Lower lobe of right lung (tissue), 2 donors: ENCODE measurements around the gene AFAP1. TPM values are rescaled to one million over a fixed set of nuclear protein-coding genes. Genes with fewer than 3 reads are reported as not detected.
A peak's percentile ranks its signal among the peaks of the same experiment; 100 is the strongest.

Experiments
- ATAC-seq, 2 donors: fragments of 200-7000 bp; cut with Tn5 transposase; one replicate each; pipeline ENCODE4 v1.9.1; 2020 to 2022; ENCODE audit warnings: mild to moderate bottlenecking in 2 of 2, moderate library complexity in 2 of 2
- DNase-seq: peaks from one replicate; pipeline ENCODE4 v3.0.0-alpha.2; 2020
- H3K27ac ChIP-seq: fragments of 200-600 bp; one replicate; pipeline ENCODE4 v1.8.0; 2022
- H3K27me3 ChIP-seq: fragments of 200-600 bp; one replicate; pipeline ENCODE4 v1.8.0; 2022; ENCODE audit warnings: low read depth
- H3K36me3 ChIP-seq: fragments of 200-600 bp; one replicate; pipeline ENCODE4 v1.8.0; 2022; ENCODE audit warnings: mild to moderate bottlenecking
- H3K4me1 ChIP-seq: fragments of 200-600 bp; one replicate; pipeline ENCODE4 v1.8.0; 2022
- H3K4me3 ChIP-seq: fragments of 200-600 bp; one replicate; pipeline ENCODE4 v1.8.0; 2022; ENCODE audit warnings: mild to moderate bottlenecking
- H3K9me3 ChIP-seq: fragments of 200-600 bp; one replicate; pipeline ENCODE4 v1.8.0; 2022
- intact Hi-C: fragments of 100-400 bp; cut with DNase I; formaldehyde crosslinking; loops from one replicate; pipeline ENCODE4 v1.11.0; 2022
- total RNA-seq: library from RNA; stranded (reverse); fragmentation: NEBNext Ultra II Directional; extraction: Animal tissue kit (Norgen Biotek cat#: 25700); gene quantifications from one replicate; pipeline ENCODE4 v1.2.1, GENCODE V29; 2021
- TF ChIP-seq, protein P1 (sequence below): fragments of 200-600 bp; IDR thresholded peaks from one replicate; pipeline ENCODE4 v1.8.0; 2022; ENCODE audit warnings: antibody characterized with exemption, mild to moderate bottlenecking
- donor health status: DM: no; HTN: yes; CAD: no; lungs with severe emphysema.

The AFAP1 gene
- total RNA-seq, 1 donor from 2014 or later: 21.0 TPM

DNA sequence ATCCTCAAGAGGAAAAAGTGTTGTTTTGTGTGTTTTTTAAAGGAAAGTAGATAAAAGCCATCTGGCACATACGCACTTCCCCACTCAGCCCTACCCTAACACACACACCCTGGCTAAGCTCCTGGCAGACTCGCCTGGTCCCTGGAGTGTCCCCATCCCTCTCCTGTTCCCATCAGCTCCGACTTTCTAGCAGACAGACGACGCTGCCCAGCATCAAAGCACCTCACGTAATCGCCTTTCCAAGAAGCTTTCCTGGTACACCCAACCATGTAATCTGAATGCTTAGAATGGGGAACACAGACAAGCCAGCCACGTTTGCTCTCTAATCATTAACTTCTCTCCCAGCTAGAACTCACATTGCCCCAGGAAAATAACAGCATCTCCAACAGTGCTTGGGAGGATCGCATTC is 116.2 kb downstream of the AFAP1 start:
- peak; percentile 69 to 82 for ATAC-seq
- no peak for DNase-seq
- TF ChIP-seq, protein P1, sequence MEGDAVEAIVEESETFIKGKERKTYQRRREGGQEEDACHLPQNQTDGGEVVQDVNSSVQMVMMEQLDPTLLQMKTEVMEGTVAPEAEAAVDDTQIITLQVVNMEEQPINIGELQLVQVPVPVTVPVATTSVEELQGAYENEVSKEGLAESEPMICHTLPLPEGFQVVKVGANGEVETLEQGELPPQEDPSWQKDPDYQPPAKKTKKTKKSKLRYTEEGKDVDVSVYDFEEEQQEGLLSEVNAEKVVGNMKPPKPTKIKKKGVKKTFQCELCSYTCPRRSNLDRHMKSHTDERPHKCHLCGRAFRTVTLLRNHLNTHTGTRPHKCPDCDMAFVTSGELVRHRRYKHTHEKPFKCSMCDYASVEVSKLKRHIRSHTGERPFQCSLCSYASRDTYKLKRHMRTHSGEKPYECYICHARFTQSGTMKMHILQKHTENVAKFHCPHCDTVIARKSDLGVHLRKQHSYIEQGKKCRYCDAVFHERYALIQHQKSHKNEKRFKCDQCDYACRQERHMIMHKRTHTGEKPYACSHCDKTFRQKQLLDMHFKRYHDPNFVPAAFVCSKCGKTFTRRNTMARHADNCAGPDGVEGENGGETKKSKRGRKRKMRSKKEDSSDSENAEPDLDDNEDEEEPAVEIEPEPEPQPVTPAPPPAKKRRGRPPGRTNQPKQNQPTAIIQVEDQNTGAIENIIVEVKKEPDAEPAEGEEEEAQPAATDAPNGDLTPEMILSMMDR: no peak

DNA sequence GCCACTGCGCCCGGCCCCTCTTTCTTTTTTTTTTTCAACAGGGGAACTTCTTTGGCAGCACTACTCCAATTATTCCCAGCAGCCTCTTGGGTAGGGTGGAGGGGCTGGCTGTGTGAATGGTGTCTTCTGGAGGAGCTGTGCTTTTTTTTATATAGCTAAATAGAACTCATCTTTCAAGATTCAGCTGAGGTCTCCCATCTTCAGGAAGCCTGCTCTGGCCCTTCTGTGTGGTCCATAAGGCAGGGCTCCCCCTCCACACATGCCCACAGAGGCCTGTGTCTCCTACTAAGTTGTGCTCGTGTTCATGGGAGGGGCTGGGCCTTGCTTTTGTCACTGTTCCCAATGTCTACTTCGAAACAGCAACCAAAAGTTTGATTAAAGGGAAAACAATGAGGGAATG is 116.8 kb downstream of the AFAP1 start:
- ATAC-seq: peak in 1 of 2 donors; percentile 32
- TF ChIP-seq, protein P1: no peak
- H3K9me3 ChIP-seq: no peaks in the 10 kb centered on the region
- no peaks in the 10 kb centered on the region for H3K27me3 ChIP-seq
- peaks cover 7% of the 10 kb centered on the region for H3K36me3 ChIP-seq
- peaks cover 10% of the 10 kb centered on the region for H3K4me1 ChIP-seq
- no peak for DNase-seq
- intact Hi-C loops: no loop called here
- H3K27ac ChIP-seq: peak overlapping the region; percentile 34
- no peak overlapping the region for H3K4me3 ChIP-seq

More for the DNA sequence above, 116.2 kb downstream of the AFAP1 start:
- Histone ChIP-seq H3K4me1 (peaks cover 11% of the 10 kb centered on the region), H3K36me3 (peaks cover 3% of the 10 kb centered on the region), H3K4me3 (no peak overlapping the region), H3K27ac (peak overlapping the region; percentile 34), H3K27me3 (no peaks in the 10 kb centered on the region), H3K9me3 (no peaks in the 10 kb centered on the region)
- intact Hi-C loops: no loop called here

DNA sequence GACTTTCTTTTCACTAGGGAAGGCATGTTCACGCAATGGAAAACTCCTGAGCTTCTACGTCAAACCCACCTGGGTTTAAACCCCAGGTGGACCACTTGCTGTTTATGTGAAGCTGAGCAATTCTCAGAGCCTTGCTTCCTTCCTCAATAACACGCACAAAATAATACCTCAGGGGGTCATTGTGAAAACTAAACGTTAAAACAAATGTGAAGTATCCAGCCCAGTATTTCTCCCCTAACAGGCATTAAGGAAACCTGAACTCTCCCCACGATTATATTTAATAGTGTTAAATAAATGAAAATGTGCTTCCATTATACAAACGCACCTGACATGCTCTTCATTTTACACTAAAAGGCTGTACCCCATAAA is 117.5 kb downstream of the AFAP1 start:
- no peak overlapping the region for H3K27ac ChIP-seq
- DNase-seq: no peak
- TF ChIP-seq, protein P1: no peak
- H3K9me3 ChIP-seq: no peaks in the 10 kb centered on the region
- H3K4me3 ChIP-seq: no peak overlapping the region
- H3K4me1 ChIP-seq: peaks cover 6% of the 10 kb centered on the region
- ATAC-seq: no peak
- intact Hi-C loops: no loop called here
- peaks cover 14% of the 10 kb centered on the region for H3K36me3 ChIP-seq
- H3K27me3 ChIP-seq: no peaks in the 10 kb centered on the region

DNA sequence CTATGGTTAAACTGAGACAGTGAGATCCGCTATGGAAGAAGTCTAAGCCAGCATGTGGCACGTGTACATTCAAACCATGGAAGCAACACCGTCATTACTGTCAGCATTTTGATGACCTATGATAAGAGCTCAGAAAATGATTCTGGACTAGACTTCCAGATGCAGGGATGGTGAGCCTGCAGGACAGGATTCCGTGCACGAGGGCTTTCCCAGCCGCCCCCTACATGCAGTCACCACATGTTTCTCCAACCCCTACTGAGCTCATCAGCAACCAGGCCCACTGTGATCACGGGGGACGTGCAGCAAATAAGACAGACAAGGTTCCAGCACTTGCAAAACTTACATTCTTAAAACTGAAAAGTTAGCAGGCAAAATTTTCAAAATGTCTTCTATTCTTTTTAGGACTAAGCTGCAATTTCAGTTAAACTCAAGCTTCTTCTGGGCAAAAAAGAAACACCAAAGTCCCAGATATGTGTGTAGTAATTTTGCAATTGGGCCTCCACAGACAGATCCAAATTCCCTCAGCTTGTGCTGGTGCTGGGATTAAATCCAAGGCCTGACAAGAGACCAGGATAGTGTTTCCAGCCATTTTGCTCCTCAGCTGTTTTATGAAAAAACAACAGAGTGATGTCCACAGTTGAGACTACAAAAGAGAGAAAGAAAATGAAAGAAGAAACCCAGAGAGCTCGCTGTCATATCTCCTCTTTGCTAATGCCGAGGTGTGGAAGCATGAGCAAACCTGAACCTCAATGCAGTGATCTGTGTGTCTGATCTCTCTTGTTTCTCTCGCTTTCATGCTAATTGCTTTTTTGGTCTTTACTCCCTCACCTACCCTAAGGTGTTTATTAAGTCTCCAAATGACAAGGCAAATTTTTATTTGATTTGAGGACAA is 118.2 kb downstream of the AFAP1 start:
- intact Hi-C loops: no loop called here
- Histone ChIP-seq H3K27ac (no peak overlapping the region), H3K27me3 (no peaks in the 10 kb centered on the region), H3K9me3 (no peaks in the 10 kb centered on the region), H3K4me1 (peaks cover 6% of the 10 kb centered on the region), H3K36me3 (peaks cover 19% of the 10 kb centered on the region), H3K4me3 (no peak overlapping the region)
- TF ChIP-seq, protein P1: no peak
- DNase-seq: no peak
- no peak for ATAC-seq

DNA sequence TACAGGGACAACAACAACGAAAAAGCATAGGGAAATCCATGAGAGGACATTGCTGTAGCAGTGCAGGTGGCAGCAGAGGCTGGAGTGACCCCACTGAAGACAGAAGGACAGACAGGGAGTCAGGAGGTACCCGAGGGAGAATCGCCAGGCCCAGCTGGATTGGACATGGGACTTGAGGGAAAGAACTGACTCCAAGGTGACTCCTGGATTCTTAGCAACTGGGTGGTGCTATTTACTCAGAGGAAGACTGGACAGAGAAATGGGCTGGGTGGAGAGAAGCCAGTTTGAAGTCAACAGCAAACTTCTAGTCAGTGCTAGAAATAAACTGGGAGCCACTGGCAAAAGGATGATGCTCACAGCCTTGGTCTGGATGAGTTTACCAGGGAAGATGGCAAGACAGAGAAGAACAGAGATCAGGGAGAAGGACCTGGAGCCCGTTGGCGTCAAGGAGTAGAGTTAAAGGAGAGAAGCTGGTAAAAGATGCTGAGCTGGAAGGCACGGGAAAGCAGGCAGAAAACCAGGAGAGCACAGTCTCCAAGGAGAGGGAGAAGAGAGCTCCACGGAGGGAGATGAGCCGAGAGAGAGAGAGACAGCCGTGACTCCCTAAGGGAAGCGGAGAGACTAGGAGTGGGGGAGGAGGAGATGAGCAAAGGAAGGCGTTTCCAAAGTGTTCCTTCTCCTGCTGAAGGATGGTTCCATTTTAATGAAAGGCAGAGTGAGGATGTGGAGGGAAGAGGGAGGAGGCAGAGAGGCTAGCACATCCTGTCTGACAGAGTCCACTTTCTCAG is 119.4 kb downstream of the AFAP1 start:
- no peak for ATAC-seq
- TF ChIP-seq, protein P1: no peak
- Histone ChIP-seq H3K36me3 (peaks cover 30% of the 10 kb centered on the region), H3K9me3 (no peaks in the 10 kb centered on the region), H3K27me3 (no peaks in the 10 kb centered on the region), H3K4me1 (peaks cover 6% of the 10 kb centered on the region), H3K27ac (no peak overlapping the region), H3K4me3 (no peak overlapping the region)
- DNase-seq: no peak
- intact Hi-C loops: no loop called here
